HG03565 (cell line): ENCODE data around the gene GIMAP7.
"Not testable (repeated sequence)": the region's sequence is repeated elsewhere in the genome, so short reads cannot be mapped to it uniquely, and the experiment has no call there.

ENCODE experiments used
- ATAC-seq: cut with Tn5 transposase; IDR thresholded peaks from one replicate; pipeline ENCODE4 v1.9.1; 2021; ENCODE audit warnings: mild to moderate bottlenecking, moderate library complexity; ENCODE audit not compliant: unreplicated experiment

The GIMAP7 gene

GRCh38 chr7:150511048-150511447 lies 3.6 kb upstream of the GIMAP7 start:
- no peak for ATAC-seq

DNA sequence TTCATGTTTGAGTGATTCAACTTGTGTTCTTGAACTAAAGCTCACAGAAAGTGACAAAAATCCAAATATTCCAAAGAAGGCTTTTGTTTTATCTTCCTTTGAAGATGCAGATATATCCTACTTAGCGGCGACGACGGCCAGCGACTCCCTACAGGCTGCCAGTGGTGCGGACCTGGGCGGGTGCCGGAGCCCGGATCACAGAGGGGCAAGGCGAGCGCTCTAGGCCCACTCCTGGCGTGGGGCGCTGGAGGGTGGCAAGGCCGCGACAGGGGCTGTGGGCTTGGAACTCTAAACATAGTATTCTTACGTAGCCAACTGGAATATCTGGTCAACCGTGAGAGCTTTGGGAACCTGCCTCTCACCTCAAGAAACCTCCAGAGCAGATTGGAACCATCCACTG lies 914 bp upstream of the GIMAP7 start:
- ATAC-seq = no peak

DNA sequence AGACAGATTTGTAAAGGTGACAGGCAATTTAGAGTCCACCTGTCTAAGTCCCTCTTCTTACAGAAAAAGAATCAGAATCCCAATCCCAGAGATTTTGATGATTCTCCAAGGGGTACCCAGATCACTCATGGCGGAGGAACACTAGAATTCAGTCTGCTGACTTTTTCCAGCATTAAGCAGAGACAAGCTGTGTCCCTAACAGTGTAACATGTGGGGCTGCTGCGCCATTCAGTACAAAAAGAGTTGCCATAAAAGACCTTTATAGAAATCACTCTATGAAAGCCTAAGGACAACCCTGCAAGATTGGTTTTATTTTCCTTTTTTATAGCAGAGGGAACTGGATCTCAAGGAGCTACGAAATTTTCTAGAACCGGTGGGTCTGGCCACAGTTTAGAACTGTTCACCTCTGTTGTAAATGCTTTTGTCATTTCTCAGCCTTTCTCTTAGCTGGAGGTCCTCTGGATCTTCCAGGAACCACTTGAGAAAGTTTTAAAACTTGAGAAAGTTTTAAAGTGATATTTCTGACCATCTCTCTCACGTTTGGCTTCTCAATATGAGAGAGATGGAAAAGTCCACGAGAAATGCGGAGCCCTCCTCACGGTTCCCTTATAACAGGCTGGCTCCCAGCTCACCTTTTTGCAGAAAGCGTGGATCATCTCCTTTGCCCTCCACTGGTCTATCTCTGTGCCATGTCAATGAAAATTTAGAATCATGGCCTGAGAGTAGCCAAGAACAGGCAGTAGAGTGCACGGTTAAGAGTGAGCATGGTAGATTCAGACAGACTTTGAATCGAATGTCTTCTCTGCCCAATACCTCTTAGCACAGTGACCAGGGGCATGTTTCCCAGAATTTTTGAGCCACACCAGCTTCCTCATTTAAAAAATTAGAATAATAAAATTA lies 826 bp downstream of the GIMAP7 start:
- ATAC-seq = no peak

DNA sequence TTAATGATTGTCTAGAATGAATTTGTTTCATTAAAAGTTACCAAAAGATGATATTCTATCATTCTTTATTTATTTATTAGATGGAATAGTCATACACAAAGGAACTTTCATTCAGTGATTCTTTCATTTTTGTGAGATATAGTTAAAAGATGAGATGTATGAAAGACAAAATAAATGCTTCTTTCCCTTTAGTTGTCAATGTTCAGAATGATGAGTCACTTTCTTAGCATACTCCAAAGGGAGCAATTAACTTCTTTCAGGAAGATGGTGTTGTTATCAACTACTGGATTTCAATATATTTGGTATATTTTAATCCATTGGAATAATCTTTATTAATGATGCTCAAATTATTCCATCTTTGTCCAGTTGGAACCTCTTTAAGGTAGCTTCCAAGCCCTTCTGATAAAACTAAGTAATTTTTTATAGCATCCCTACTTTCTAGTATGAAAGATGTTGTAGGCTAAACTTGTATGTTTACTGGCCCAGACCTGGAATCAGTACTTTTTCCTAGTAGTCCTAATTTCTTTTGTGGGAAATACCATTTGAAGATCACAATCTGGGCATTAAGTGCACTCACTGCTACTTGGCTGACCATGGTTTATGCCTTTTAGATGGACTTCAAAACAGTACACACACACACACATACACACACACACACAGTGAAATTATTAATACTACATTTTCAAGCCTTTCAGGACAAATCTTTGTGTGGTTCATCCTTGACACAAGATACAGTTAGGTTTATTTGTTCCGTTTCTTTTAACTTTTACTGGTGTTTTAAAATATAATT lies 2.5 kb downstream of the GIMAP7 start:
- no peak for ATAC-seq

- no peak for ATAC-seq
Measured at GRCh38 chr7:150519310-150519709, 4.6 kb downstream of the GIMAP7 start.

DNA sequence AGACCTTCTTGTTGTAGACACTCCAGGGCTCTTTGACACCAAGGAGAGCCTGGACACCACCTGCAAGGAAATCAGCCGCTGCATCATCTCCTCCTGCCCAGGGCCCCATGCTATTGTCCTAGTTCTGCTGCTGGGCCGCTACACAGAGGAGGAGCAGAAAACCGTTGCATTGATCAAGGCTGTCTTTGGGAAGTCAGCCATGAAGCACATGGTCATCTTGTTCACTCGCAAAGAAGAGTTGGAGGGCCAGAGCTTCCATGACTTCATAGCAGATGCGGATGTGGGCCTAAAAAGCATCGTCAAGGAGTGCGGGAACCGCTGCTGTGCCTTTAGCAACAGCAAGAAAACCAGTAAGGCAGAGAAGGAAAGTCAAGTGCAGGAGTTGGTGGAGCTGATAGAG lies 5.5 kb downstream of the GIMAP7 start:
- ATAC-seq = no peak

- ATAC-seq = not testable (repeated sequence)
Measured at GRCh38 chr7:150522931-150523330, 8.3 kb downstream of the GIMAP7 start.

DNA sequence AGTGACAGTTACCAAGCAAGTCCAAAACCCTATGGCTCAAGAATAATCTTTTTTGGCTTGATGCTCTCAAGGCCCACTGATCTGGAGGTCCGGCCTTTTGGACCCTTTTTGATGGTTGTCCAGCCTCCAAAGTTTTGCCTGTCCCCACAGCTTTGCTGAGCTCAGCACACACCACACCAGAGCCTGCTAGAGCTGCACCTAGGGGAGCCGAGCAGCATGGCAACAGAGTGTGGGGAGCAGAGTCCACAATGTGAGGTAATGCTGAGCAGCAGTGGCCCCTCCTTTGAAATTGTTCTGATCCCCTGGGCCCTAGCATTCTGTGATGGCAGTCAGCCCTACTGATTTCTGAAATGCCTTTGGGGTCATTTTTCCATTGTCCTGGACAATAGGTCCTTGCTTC lies 9.3 kb downstream of the GIMAP7 start:
- no peak for ATAC-seq

DNA sequence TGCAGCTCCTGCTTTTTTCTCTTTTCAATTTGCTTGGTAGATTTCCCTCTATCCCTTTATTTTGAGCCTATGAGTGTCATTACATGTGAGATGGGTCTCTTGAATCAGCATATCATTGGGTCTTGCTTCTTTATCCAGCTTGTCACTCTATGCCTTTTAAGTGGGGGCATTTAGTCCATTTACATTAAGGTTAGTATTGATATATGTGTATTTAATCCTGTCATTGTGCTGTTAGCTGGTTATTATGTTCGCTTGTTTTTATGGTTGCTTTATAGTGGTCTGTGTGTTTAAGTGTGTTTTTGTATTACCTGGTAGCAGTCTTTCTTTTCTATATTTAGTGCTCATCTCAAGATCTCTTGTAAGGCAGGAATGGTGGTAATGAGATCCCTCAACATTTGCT lies 17.0 kb downstream of the GIMAP7 start:
- ATAC-seq = no peak

DNA sequence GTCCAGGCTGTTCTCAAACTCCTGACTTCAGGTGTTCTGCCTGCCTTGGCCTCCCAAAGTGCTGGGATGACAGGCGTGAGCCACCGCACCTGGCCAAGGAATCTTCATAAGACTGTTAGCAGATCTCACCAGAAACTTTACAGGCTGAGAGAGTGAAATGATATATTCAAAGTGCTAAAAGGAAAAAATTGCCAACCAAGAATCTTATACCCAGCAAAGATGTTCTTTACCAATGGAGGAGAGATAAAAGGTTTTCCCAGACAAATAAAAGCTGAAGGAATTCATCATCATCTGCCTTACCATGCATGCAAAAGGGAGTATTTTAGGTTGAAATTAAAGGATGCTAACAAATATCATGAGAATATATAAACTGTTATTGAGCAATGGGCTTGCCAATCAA lies 23.6 kb downstream of the GIMAP7 start:
- no peak for ATAC-seq

DNA sequence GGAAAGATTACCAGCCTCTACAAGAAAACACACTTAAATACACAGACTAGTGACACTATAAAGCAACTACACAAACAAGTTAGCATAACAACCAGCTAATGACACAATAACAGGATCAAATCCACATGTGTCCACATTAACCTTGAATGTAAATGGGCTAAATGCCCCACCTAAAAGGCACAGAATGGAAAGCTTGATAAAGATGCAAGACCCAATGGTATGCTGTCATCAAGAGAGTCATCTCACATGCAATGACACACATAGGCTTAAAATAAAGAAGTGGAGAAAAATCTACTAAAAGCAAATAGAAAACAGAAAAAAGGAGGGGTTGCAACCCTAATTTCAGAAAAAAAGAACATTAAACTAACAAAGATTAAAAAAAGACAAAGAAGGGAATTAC lies 38.5 kb downstream of the GIMAP7 start:
- ATAC-seq = no peak

DNA sequence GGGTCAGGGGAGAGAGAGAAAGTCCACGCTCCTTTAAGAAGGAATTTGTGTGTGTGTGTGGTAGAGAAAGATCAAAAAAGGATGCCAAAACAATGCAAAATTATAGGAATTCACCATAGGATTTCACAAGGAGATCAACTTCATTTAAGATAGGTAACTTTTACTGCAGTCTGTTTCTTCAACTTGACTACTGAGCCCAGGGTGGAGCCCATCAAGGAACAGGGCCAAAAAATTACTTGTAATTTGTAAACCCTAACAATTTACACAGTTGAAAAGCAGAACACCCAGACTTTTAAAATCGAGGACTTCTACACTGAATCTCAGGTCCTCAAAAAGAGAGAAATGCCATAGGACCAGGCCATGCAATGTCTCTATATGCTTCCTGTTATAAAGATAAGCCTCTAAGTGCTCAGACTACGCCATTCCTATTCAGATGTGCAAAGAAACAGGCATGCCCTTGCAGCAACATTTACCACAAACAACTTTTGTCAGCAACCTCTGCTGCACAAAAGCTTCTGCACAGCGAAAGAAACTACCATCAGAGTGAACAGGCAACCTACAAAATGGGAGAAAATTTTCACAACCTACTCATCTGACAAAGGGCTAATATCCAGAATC lies 42.0 kb downstream of the GIMAP7 start:
- ATAC-seq = no peak

DNA sequence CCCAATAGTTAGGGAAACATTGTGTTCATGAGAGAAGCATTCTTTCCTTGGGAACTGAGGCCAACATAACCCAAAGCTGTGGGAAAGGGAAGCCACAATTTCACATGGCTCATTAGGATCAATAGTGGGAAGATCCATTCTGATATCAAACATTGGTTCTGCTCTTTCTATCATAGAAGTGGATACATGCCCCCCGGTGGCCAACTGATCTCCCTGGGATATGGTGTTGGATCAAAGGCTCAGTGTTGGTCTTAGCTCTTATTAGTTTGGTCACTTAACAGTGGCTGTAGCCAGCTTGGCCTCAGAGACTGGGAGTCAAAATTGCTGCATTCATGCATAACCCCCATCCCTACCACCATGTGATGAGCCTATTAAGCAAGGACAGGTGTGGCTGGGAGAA lies 45.8 kb downstream of the GIMAP7 start:
- no peak for ATAC-seq

DNA sequence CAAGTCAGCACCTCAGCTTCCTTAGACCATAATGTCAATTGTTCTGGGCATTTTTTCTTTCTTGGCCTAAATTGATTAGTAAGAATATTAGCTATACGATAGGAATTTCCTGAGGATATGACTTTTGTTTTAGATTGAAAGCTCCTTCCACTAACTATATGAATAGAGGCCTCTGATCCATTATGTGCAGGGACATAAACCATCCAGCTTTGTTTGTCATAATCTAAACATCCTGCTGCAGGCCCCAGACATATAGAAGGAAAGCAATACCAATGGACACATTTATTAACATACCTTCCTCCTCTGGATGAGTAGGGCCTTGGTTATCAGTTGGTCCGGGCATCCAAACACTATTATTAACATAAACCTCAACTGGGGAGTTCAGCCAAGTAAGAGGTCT lies 48.2 kb downstream of the GIMAP7 start:
- no peak for ATAC-seq

- no peak for ATAC-seq
Measured at GRCh38 chr7:150564006-150564405, 49.3 kb downstream of the GIMAP7 start.

GRCh38 chr7:150564566-150564965 lies 49.9 kb downstream of the GIMAP7 start:
- ATAC-seq = no peak

DNA sequence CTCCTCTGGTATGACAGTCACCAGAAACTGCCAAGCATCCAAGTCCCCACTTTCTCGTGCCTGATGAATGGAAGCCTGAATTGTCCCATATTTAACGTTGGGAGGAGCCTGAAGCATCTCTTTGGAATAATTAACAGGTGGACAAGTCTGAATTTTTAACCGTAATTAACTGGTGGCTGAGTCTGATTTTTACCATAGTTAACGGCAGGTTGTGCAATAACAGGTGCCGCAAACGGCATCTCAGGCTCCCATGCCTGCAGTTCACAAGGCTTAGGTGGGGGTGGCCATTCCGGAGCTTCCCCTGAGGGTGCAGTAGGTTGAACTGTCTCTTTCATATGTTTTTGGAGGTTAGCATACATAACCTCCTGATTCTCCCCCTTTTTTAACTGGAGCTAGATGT lies 50.6 kb downstream of the GIMAP7 start:
- no peak for ATAC-seq

GRCh38 chr7:150566123-150566522 lies 51.5 kb downstream of the GIMAP7 start:
- ATAC-seq = no peak

GRCh38 chr7:150566572-150566971 lies 51.9 kb downstream of the GIMAP7 start:
- ATAC-seq = no peak

- ATAC-seq = no peak
Measured at GRCh38 chr7:150567169-150567568, 52.5 kb downstream of the GIMAP7 start, which contains the start of gene GIMAP4. GIMAP4 (plus strand) TSS chr7:150567390; CDS start chr7:150569902, 2,512 bp downstream.

- ATAC-seq = no peak
Measured at GRCh38 chr7:150567871-150568301, 53.2 kb downstream of the GIMAP7 start.
